Measurements from ENCODE around the gene LAMB1. TPM values are rescaled to one million over a fixed set of nuclear protein-coding genes. Genes with fewer than 3 reads are reported as not detected.
A peak's percentile ranks its signal among the peaks of the same experiment; 100 is the strongest.

The LAMB1 gene
- total and polyA plus RNA-seq, 2 of the 13 experiments (the other 11 are each of a cell fraction or from before 2014, with no cell fraction given): 109 to 124 TPM

DNA sequence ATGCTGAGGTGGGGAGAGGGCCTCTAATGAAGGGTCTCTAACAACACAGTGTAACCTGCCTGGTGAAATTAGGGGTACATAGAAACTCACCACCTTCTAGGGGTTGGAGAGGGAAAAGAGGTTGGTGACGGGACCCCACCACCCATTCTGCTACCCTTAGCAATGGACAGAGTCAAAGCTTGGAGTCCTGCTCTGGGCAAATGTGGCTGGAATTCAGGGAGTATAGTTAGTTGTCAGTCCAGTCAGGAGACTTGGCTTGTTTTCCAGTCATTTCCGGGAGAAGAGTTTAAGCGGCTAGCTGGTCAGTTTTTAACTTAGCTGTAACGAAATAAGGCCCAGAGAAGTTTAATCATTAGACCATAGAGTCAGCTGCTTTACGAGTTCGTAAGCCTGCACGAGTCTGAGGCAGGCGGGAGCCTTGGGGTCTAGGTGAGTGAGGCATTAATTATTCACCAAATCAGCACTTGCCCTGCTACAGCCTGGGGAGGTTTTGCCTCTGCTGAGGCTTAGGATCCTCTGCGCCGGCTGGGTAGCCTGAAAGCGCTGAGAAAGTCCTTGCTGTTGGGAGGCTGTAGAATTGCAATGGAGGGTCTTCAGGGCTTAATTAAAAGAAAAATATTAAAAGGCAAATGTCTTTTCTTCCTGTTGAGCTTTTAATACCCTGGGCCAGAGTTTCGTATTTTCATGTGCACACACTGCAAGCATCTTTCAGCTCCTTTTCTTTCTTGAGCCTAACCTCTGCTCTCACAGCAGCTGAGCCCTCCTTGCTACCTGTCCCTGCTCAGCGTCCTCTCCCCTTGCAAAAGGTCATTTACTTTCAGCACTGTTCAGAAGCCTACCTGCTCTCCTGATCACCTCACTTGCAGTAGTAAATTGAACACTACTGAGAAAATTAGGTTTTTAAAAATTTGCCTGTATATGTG is 1.5 kb upstream of the LAMB1 start (continued):
- TF ChIP-seq, protein P1, sequence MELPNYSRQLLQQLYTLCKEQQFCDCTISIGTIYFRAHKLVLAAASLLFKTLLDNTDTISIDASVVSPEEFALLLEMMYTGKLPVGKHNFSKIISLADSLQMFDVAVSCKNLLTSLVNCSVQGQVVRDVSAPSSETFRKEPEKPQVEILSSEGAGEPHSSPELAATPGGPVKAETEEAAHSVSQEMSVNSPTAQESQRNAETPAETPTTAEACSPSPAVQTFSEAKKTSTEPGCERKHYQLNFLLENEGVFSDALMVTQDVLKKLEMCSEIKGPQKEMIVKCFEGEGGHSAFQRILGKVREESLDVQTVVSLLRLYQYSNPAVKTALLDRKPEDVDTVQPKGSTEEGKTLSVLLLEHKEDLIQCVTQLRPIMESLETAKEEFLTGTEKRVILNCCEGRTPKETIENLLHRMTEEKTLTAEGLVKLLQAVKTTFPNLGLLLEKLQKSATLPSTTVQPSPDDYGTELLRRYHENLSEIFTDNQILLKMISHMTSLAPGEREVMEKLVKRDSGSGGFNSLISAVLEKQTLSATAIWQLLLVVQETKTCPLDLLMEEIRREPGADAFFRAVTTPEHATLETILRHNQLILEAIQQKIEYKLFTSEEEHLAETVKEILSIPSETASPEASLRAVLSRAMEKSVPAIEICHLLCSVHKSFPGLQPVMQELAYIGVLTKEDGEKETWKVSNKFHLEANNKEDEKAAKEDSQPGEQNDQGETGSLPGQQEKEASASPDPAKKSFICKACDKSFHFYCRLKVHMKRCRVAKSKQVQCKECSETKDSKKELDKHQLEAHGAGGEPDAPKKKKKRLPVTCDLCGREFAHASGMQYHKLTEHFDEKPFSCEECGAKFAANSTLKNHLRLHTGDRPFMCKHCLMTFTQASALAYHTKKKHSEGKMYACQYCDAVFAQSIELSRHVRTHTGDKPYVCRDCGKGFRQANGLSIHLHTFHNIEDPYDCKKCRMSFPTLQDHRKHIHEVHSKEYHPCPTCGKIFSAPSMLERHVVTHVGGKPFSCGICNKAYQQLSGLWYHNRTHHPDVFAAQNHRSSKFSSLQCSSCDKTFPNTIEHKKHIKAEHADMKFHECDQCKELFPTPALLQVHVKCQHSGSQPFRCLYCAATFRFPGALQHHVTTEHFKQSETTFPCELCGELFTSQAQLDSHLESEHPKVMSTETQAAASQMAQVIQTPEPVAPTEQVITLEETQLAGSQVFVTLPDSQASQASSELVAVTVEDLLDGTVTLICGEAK (IDR thresholded peaks at IDR 0.05): no peak
- TF ChIP-seq, protein P1 (CRISPR knock-in tag; IDR thresholded peaks at IDR 0.05): no peak
- TF ChIP-seq, protein P2, sequence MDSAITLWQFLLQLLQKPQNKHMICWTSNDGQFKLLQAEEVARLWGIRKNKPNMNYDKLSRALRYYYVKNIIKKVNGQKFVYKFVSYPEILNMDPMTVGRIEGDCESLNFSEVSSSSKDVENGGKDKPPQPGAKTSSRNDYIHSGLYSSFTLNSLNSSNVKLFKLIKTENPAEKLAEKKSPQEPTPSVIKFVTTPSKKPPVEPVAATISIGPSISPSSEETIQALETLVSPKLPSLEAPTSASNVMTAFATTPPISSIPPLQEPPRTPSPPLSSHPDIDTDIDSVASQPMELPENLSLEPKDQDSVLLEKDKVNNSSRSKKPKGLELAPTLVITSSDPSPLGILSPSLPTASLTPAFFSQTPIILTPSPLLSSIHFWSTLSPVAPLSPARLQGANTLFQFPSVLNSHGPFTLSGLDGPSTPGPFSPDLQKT (CRISPR knock-in tag; IDR thresholded peaks at IDR 0.05; ENCODE audit: borderline replicate concordance): no peak
- TF ChIP-seq ZNF839 (CRISPR knock-in tag; IDR thresholded peaks at IDR 0.05; ENCODE audit: borderline replicate concordance): no peak
- TF ChIP-seq USF2 (IDR thresholded peaks at IDR 0.05; ENCODE audit: low read depth, low read length): no peak
- TF ChIP-seq USF2 (CRISPR knock-in tag; IDR thresholded peaks at IDR 0.05; ENCODE audit: borderline replicate concordance): no peak
- peak; percentile 43; the same call in 1 of the 2 replicates for TF ChIP-seq KMT2A (CRISPR knock-in tag; IDR thresholded peaks at IDR 0.05)
- TF ChIP-seq ZNF142 (CRISPR knock-in tag; IDR thresholded peaks at IDR 0.05): no peak
- TF ChIP-seq PCBP2 (optimal IDR thresholded peaks at IDR 0.05; ENCODE audit: low read depth, low read length, poor library complexity, severe bottlenecking): no peak

All from HepG2 (cell line).